HCT116 (cell line): Measurements from ENCODE around the gene MMP25.

Experiments
- JUND ChIP-seq: IDR thresholded peaks from 2 replicates; pipeline ENCODE4 v1.6.1; 2012
- POLR2A ChIP-seq: IDR thresholded peaks from 2 replicates; pipeline ENCODE4 v1.7.0; 2011; ENCODE audit warnings: borderline replicate concordance; ENCODE audit not compliant: insufficient read depth, insufficient read length; ENCODE audit errors: extremely low read depth
- POLR2AphosphoS5 ChIP-seq: IDR thresholded peaks from 2 replicates; pipeline ENCODE4 v1.6.1; 2011; ENCODE audit warnings: mild to moderate bottlenecking, low read depth, low read length, moderate library complexity
- RAD21 ChIP-seq: IDR thresholded peaks from 2 replicates; pipeline ENCODE4 v1.6.1; 2012; ENCODE audit warnings: low read depth, mild to moderate bottlenecking
- TCF7L2 ChIP-seq: IDR thresholded peaks from 2 replicates; pipeline ENCODE4 v1.7.0; 2011; ENCODE audit warnings: borderline replicate concordance, inconsistent platforms; ENCODE audit not compliant: insufficient read depth, insufficient read length; ENCODE audit errors: extremely low read depth
- TF ChIP-seq, protein P1 (sequence below), 3 experiments: fragments of 200-600 bp in 1 of 3; sonication (generic) in 1 of 3; IDR thresholded peaks in 2 of 3; conservative IDR thresholded peaks in 1 of 3; 2 replicates each; pipeline ENCODE4 v1.5.1; 2012 to 2017; ENCODE audit warnings: low read depth in 2 of 3, low read length in 2 of 3, antibody characterized with exemption in 1 of 3, borderline replicate concordance in 1 of 3, control low read depth in 1 of 3, mild to moderate bottlenecking in 1 of 3, mixed read lengths in 1 of 3, mixed run types in 1 of 3, moderate library complexity in 1 of 3; ENCODE audit not compliant: insufficient read depth in 1 of 3

GRCh38 chr16:3036726-3037315, 9.5 kb upstream of the MMP25 start, which contains the start of gene BICDL2:
- TF ChIP-seq, protein P1, sequence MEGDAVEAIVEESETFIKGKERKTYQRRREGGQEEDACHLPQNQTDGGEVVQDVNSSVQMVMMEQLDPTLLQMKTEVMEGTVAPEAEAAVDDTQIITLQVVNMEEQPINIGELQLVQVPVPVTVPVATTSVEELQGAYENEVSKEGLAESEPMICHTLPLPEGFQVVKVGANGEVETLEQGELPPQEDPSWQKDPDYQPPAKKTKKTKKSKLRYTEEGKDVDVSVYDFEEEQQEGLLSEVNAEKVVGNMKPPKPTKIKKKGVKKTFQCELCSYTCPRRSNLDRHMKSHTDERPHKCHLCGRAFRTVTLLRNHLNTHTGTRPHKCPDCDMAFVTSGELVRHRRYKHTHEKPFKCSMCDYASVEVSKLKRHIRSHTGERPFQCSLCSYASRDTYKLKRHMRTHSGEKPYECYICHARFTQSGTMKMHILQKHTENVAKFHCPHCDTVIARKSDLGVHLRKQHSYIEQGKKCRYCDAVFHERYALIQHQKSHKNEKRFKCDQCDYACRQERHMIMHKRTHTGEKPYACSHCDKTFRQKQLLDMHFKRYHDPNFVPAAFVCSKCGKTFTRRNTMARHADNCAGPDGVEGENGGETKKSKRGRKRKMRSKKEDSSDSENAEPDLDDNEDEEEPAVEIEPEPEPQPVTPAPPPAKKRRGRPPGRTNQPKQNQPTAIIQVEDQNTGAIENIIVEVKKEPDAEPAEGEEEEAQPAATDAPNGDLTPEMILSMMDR (IDR thresholded peaks at IDR 0.05 in 2 of 3, conservative IDR thresholded peaks at IDR 0.05 in 1 of 3; ENCODE audit: borderline replicate concordance in 1 of 3, insufficient read depth in 1 of 3, low read depth in 2 of 3, low read length in 2 of 3), result no peak
- TF ChIP-seq POLR2AphosphoS5 (peak; percentile 74), JUND (no peak), RAD21 (no peak), TCF7L2 (no peak), POLR2A (no peak)
